ENCODE measurements around the gene TXN2.

Gene TXN2

GRCh38 chr22:36419177-36419911 is 62.1 kb downstream of the TXN2 start:
- H3K9ac ChIP-seq = peak overlapping the region; percentile 56; the same call in 1 of the 2 replicates
- peak overlapping the region; percentile 98 for H3K4me2 ChIP-seq
- no peaks in the 10 kb centered on the region for H3K27me3 ChIP-seq (ENCODE audit: insufficient read depth, low read depth)
- no peaks in the 10 kb centered on the region for H3K79me2 ChIP-seq (ENCODE audit: insufficient read depth, low read depth)
- no peaks in the 10 kb centered on the region for H3K36me3 ChIP-seq (ENCODE audit: insufficient read depth)
- H4K20me1 ChIP-seq (ENCODE audit: insufficient read depth) = no peaks in the 10 kb centered on the region
- no peak overlapping the region for H3K4me3 ChIP-seq (IDR thresholded peaks at IDR 0.05; ENCODE audit: insufficient read depth, low read depth, low read length)
- H3K4me1 ChIP-seq (ENCODE audit: low read depth, poor library complexity, severe bottlenecking) = peaks cover 48% of the 10 kb centered on the region
- H2AFZ ChIP-seq (ENCODE audit: low read depth) = peak overlapping the region; percentile 69
- no peak for TF ChIP-seq CTCF (conservative IDR thresholded peaks at IDR 0.05; ENCODE audit: low read depth, low read length)
- peak overlapping the region; percentile 78 for H3K27ac ChIP-seq

- no peak for TF ChIP-seq CTCF (conservative IDR thresholded peaks at IDR 0.05; ENCODE audit: low read depth, low read length)
- peak overlapping the region; percentile 86 for H3K27ac ChIP-seq
- peak overlapping the region; percentile 92 for H3K4me2 ChIP-seq
- H3K27me3 ChIP-seq (ENCODE audit: insufficient read depth, low read depth) = no peaks in the 10 kb centered on the region
- peak overlapping the region; percentile 76 for H3K9ac ChIP-seq
- peak overlapping the region; percentile 72 for H2AFZ ChIP-seq (ENCODE audit: low read depth)
- H4K20me1 ChIP-seq (ENCODE audit: insufficient read depth) = no peaks in the 10 kb centered on the region
- no peak overlapping the region for H3K4me3 ChIP-seq (IDR thresholded peaks at IDR 0.05; ENCODE audit: insufficient read depth, low read depth, low read length)
- no peaks in the 10 kb centered on the region for H3K79me2 ChIP-seq (ENCODE audit: insufficient read depth, low read depth)
- no peaks in the 10 kb centered on the region for H3K36me3 ChIP-seq (ENCODE audit: insufficient read depth)
- H3K4me1 ChIP-seq (ENCODE audit: low read depth, poor library complexity, severe bottlenecking) = peaks cover 52% of the 10 kb centered on the region
These were observed 64.2 kb downstream of the TXN2 start for GRCh38 chr22:36417281-36417686.

All from KMS-11 (cell line).